COLO668 (cell line): Measurements from ENCODE around the gene THSD4.

Source experiments
- DNase-seq: peaks from one replicate; lab custom pipeline; 2025; ENCODE audit not compliant: unreplicated experiment; lab: John Stamatoyannopoulos, UW

THSD4 gene

GRCh38 chr15:71114887-71115566, at the start of gene THSD4:
Gene THSD4 (plus strand): TSS chr15:71115471.
- DNase-seq, result peak; percentile 89

- no peak for DNase-seq
These were observed 48.3 kb upstream of the THSD4 start for GRCh38 chr15:71066983-71067382.

GRCh38 chr15:71069693-71070092, 45.6 kb upstream of the THSD4 start:
- no peak for DNase-seq

DNA sequence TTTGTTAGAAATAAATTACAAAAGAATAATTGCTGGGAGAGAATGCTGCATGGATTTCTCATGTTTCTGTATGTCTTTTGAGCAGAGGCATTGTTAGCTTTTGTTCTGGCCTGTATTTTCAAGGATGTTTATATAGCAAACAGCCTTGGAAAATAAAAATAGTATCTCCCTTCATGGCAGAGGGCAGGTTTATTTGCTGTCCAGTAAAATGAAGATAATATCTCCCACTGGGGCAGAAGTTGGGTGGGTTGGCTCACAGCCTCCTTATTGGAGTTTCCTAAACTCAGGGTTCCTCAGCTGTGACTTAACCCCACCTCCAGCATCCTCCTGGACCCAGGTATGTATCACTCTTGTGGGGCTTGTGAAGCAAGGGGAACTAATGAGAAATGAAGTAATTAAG, 43.7 kb upstream of the THSD4 start:
- no peak for DNase-seq

- DNase-seq, result no peak
These were observed 42.8 kb upstream of the THSD4 start for GRCh38 chr15:71072423-71072822.

DNA sequence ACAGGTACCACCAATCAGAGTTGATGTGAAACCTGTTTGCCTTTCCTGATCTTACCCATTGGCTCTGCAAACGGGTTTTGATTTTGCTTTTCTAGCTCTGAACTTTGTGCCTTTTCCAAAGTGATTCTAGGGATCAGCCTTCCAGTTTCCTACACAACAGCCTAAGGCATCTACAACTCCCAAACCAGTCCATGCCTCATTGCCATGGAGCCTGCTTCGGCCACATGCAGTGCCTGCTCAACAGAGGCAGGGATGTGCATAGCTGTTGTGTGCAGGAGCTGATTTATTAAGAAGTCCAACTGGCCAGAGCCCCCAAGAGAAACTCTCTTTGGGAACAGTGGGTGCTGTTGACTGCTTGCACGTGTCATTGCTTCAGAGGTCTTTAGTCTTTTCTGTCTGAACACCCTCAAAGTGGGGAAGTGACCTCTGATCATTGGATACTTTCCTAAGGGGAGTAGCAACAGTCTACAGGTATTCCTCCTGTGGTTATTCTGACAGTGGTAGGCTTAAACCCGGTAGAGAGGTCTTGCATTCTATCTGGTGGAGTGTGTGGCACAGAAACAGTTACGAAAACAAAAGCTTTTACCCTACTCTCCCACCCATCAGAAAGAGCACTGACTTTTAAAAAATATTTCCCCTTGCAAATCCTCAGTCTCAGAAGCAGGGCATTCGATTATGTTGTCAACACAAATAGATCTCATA, 36.6 kb upstream of the THSD4 start:
- DNase-seq, result no peak

DNA sequence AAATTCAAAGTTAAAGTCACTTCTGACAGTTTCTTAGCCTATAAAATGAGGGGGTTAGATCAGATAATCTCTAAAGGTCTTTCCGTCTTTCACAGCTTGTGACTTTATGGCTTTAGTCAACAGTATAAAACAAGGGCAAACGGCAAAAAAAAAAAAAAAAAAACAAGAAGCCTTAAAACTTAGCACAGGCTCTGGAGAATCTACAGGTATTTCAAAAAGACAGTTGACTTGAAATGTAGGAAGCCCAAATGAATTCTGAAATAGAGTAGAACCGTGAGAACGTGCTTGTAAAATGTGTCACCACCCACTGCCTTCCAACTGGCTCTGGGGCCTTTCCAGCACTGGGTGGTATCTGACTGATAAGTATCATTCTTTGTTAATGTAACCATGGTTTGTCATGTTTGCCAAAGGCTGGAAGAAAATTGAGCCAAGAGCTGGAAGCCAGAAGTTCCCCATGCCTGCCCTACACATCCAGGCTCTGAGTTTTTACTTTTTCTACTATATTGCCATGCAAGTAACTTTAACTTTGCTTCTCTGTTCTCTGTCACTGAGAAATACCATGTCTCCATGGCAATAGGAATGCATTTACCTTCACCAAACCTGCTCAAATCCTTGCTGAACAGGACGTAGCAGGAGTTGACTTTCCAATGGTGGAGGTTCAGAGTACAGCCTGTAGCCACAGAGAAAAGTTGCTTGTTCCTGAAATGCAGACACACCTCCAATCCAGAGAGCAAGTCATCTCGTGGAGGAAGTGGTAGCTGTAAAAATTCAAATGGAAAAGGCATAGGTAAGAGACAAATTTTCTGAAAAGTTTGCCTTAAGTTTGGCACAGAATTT, 35.8 kb upstream of the THSD4 start:
- DNase-seq, result no peak

DNA sequence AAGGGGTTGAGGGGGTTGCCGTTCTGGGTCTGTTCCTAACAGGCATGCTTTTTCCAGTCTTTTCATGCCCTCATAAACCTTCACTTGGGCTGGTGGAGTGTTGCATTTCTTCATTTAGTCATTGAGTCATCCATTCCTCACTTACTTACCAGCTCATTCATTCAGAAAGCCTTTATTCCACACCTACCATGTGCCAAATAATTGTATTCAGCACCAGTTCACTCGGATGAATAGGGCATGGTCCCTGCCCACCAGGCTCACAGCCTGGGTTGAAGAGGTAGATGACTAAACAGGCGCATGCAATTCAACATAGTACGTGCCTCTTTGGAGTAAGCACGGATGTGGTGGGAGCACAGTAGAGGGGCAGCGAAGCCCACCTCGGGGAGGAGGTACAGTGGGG, 35.1 kb upstream of the THSD4 start:
- no peak for DNase-seq

DNA sequence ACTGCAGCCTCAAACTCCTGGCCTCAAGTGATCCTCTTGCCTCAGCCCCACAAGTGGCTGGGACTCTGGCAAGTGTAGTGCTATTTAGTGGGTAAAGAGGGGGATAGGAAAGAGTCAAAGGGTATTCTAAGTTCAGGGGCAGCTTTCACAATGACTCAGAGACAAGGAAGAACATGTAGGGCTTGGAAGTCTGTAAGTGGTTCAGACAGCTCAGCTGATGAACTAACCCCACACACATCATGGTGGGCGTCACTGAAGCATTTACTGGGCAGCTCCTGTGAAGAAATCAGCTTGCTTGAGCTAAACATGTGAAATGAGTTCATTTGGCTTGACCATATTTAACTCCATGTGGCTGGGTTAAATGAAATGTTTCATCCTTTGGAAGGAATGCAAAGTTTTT, 34.6 kb upstream of the THSD4 start:
- DNase-seq, result no peak

DNA sequence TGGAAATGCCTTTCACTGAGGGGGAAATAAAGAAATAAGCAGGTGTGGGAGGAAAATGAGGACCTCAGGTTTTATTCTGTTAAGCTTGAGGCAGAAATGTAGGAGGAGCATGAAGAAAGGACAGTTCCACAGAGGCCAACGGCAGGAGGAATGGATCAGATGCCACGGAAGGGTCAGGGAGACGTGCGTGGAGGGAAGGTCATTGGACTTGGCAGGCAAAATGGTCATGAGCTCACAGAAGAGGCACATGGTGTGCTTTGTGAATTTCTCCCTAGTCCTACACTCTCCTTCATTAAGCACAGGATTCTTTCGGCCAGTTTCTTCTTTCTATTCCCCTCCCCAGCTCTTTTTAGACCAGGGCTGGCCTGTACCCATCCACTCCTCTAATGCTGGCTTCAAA, 32.5 kb upstream of the THSD4 start:
- no peak for DNase-seq

DNA sequence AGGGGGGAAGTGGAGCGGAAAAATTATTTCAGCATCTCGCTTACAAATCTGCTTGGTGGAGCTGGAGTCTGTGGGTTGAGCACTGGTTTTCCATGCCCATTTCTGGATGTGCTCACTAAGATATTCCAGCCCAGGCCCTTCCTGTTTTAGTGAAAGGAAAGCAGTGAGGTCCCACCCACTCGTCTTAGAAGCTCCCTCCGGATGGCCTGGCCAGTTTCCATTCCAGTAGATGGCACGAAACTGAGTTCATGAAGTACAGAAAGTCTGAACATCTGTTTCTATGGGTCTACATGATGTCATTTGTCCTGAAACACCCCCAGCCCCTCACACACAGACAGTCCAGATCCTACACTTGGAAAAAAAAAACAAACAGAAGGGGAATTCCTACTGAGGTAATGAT, 31.9 kb upstream of the THSD4 start:
- DNase-seq, result no peak

DNA sequence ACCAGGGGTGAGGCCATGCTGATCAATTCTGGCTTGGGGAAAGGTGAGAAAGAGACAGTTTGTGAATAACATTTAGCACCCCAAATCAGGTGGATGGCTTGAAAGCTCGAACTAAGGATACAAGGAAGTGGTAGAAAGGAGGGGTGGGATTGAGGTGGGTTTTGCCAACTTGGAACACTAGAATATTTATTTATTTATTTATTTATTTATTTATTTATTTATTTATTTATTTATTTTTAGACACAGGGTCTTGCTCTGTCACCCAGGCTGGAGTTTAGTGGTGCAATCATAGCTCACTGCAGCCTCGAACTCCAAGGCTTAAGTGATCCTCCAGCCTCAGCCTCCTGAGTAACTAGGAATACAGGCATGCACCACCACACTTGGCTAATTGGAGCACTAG, 31.0 kb upstream of the THSD4 start:
- no peak for DNase-seq

GRCh38 chr15:71085809-71086208, 29.5 kb upstream of the THSD4 start:
- no peak for DNase-seq

GRCh38 chr15:71088155-71088554, 27.1 kb upstream of the THSD4 start:
- no peak for DNase-seq

DNA sequence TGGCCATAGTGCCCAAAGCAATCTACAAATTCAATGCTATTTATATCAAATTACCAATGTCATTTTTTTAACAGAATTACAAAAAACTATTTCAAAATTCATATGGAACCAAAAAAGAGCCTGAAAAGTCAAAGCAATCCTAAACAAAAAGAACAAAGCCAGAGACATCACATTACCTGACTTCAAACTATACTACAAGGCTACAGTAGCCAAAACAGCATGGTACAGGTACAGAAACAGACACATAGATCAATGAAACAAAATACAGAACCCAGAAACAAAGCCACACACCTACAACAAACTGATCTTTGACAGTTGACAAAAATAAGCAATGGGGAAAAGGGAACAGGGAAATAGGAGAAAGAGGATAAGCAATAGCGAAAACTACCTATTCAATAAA, 26.6 kb upstream of the THSD4 start:
- no peak for DNase-seq

GRCh38 chr15:71089801-71090200, 25.5 kb upstream of the THSD4 start:
- DNase-seq, result no peak

GRCh38 chr15:71091601-71092000, 23.7 kb upstream of the THSD4 start:
- no peak for DNase-seq

GRCh38 chr15:71092056-71092600, 23.1 kb upstream of the THSD4 start:
- no peak for DNase-seq

- no peak for DNase-seq
These were observed 21.9 kb upstream of the THSD4 start for GRCh38 chr15:71093054-71094024.

- no peak for DNase-seq
These were observed 21.1 kb upstream of the THSD4 start for GRCh38 chr15:71094137-71094536.

- DNase-seq, result no peak
These were observed 18.6 kb upstream of the THSD4 start for GRCh38 chr15:71096676-71097075.
